Left colon (tissue), 2 donors: ENCODE results near the gene TMED7. TPM values are rescaled to one million over a fixed set of nuclear protein-coding genes. Genes with fewer than 3 reads are reported as not detected.

Experiments
- total RNA-seq, 2 donors: library from RNA; stranded (reverse); fragmentation: NEBNext Ultra II Directional; extraction: Animal tissue kit (Norgen Biotek cat#: 25700); gene quantifications; one replicate each; pipeline ENCODE4 v1.2.1, GENCODE V29; 2021
- donor health status: DM: no; HTN: no; CAD: no.
- donor health status: DM: yes; HTN: yes; CAD: no.

TMED7 gene
- total RNA-seq, 2 donors from 2014 or later: 108 to 125 TPM

Other genes starting within 250 kb of the TMED7 start
- 10 to 100 TPM; 36.4 to 42.5 TPM for gene FEM1C, start 81.3 kb downstream of the TMED7 start, total RNA-seq
- gene TICAM2, start 23.6 kb downstream of the TMED7 start, total RNA-seq: 1 to 10 TPM; 1.7 to 2.2 TPM
- under 1 TPM; 0.55 to 0.95 TPM for gene CDO1, start 190.6 kb upstream of the TMED7 start, total RNA-seq
- 10 to 100 TPM; 31.2 to 32.8 TPM for gene ATG12, start 215.5 kb upstream of the TMED7 start, total RNA-seq
- 10 to 100 TPM; 73.4 to 90.4 TPM for gene AP3S1, start 215.9 kb upstream of the TMED7 start, total RNA-seq